HepG2 (cell line): Measurements from ENCODE around the gene KRTAP17-1. TPM values are rescaled to one million over a fixed set of nuclear protein-coding genes. Genes with fewer than 3 reads are reported as not detected.

Source experiments
- ETS1 ChIP-seq: sonication (generic); formaldehyde crosslinking; IDR thresholded peaks from 2 replicates; pipeline ENCODE4 v1.4.0; 2020; ENCODE audit warnings: missing genetic modification reagents
- GTF3A ChIP-seq: sonication (generic); formaldehyde crosslinking; conservative IDR thresholded peaks from 2 replicates; pipeline ENCODE4 v1.4.0; 2020; ENCODE audit warnings: mild to moderate bottlenecking, missing genetic modification reagents
- HNRNPLL ChIP-seq: fragments of 200-400 bp; formaldehyde crosslinking; IDR thresholded peaks from 2 replicates; pipeline ENCODE4 v1.6.1; 2017; ENCODE audit warnings: mild to moderate bottlenecking, low read depth, low read length; ENCODE audit not compliant: poor library complexity, severe bottlenecking
- HOXD1 ChIP-seq: sonication (generic); formaldehyde crosslinking; IDR thresholded peaks from 2 replicates; pipeline ENCODE4 v1.5.0; 2020; ENCODE audit warnings: missing genetic modification reagents
- KLF16 ChIP-seq, 2 experiments: sonication (generic) in 1 of 2; formaldehyde crosslinking in 1 of 2; IDR thresholded peaks; 2 replicates each; pipeline versions ENCODE4 v1.6.1 to v1.8.0; 2016 to 2023; ENCODE audit warnings: missing genetic modification reagents in 2 of 2, missing compliant biosample characterization in 1 of 2
- MLXIP ChIP-seq: sonication (generic); formaldehyde crosslinking; IDR thresholded peaks from 2 replicates; pipeline ENCODE4 v1.9.0; 2021; ENCODE audit warnings: missing genetic modification reagents, borderline replicate concordance
- MXD1 ChIP-seq: sonication (generic); formaldehyde crosslinking; IDR thresholded peaks from 2 replicates; pipeline ENCODE4 v1.4.0; 2020; ENCODE audit warnings: mild to moderate bottlenecking, missing genetic modification reagents
- MXD3 ChIP-seq: IDR thresholded peaks from 2 replicates; pipeline ENCODE4 v1.6.1; 2016; ENCODE audit warnings: mild to moderate bottlenecking, missing biosample characterization, missing genetic modification reagents
- THAP8 ChIP-seq: sonication (generic); formaldehyde crosslinking; IDR thresholded peaks from 2 replicates; pipeline ENCODE4 v1.5.1; 2020; ENCODE audit warnings: missing genetic modification reagents, mild to moderate bottlenecking, borderline replicate concordance
- ZC3H13 ChIP-seq: sonication (generic); formaldehyde crosslinking; IDR thresholded peaks from 2 replicates; pipeline ENCODE4 v1.8.1; 2023; ENCODE audit warnings: mild to moderate bottlenecking, missing genetic modification reagents, moderate library complexity
- ZNF275 ChIP-seq: sonication (generic); formaldehyde crosslinking; IDR thresholded peaks from 2 replicates; pipeline ENCODE4 v1.8.0; 2022; ENCODE audit warnings: missing genetic modification reagents, mild to moderate bottlenecking, inconsistent platforms, borderline replicate concordance
- ZNF281 ChIP-seq: sonication (generic); formaldehyde crosslinking; IDR thresholded peaks from 2 replicates; pipeline ENCODE4 v1.4.0; 2020; ENCODE audit warnings: missing genetic modification reagents, borderline replicate concordance
- ZNF562 ChIP-seq: sonication (generic); formaldehyde crosslinking; IDR thresholded peaks from 2 replicates; pipeline ENCODE4 v1.8.0; 2022; ENCODE audit warnings: missing genetic modification reagents, borderline replicate concordance
- ZNF572 ChIP-seq: sonication (generic); formaldehyde crosslinking; IDR thresholded peaks from 2 replicates; pipeline ENCODE4 v1.5.1; 2020; ENCODE audit warnings: mild to moderate bottlenecking, missing genetic modification reagents
- ZNF576 ChIP-seq: sonication (generic); formaldehyde crosslinking; IDR thresholded peaks from 2 replicates; pipeline ENCODE4 v1.4.0; 2020; ENCODE audit warnings: mild to moderate bottlenecking, missing genetic modification reagents
- ZNF619 ChIP-seq: sonication (generic); formaldehyde crosslinking; IDR thresholded peaks from 2 replicates; pipeline ENCODE4 v1.4.0; 2020; ENCODE audit warnings: mild to moderate bottlenecking, missing genetic modification reagents
- polyA plus RNA-seq, 8 experiments: library from polyadenylated mRNA; depleted of rRNA in 3 of 8; stranded (reverse) in 7 of 8; unstranded in 1 of 8; fragments of >200 nt; fragmentation: Illumina TruSeq in 4 of 8; extraction: Trizol in 4 of 8; gene quantifications; 2 replicates each; pipeline versions ENCODE4 v1.2.1 to v1.2.3, GENCODE V29; 2011 to 2016; ENCODE audit warnings: low read depth in 4 of 8, missing spikeins in 1 of 8, mixed read lengths in 1 of 8; ENCODE audit not compliant: insufficient read depth in 1 of 8
- total RNA-seq, 5 experiments: library from RNA; depleted of rRNA; stranded (reverse); fragments of >200 nt; fragmentation: Illumina TruSeq; extraction: Trizol; gene quantifications; 2 replicates each; pipeline ENCODE4 v1.2.3, GENCODE V29; 2016; ENCODE audit warnings: low read depth in 1 of 5

KRTAP17-1 gene
- total and polyA plus RNA-seq, 2 of the 13 experiments (the other 11 are each of a cell fraction or from before 2014, with no cell fraction given), result not detected

GRCh38 chr17:41329279-41329948, 13.9 kb upstream of the KRTAP17-1 start (continued):
- TF ChIP-seq MXD1 (CRISPR knock-in tag) (peak; percentile 31; the same call in 1 of the 2 replicates), ETS1 (CRISPR knock-in tag) (no peak), ZC3H13 (no peak), GTF3A (CRISPR knock-in tag) (no peak), MXD3 (CRISPR knock-in tag) (no peak), ZNF576 (CRISPR knock-in tag) (no peak), ZNF281 (CRISPR knock-in tag) (no peak), KLF16 (CRISPR knock-in tag; IDR thresholded peaks at IDR 0.05) (no peak), ZNF562 (CRISPR knock-in tag) (no peak), ZNF275 (no peak), HNRNPLL (no peak), MLXIP (CRISPR knock-in tag) (no peak), ZNF619 (peak; percentile 64; the same call in 1 of the 2 replicates), THAP8 (CRISPR knock-in tag) (no peak), HOXD1 (no peak), ZNF572 (CRISPR knock-in tag) (no peak)
